Spleen (tissue), 7 donors: ENCODE measurements around the gene ADAMTSL3.

ENCODE experiments used
- POLR2A ChIP-seq, 3 donors: fragments of 450-650 bp; IDR thresholded peaks; one replicate each; pipeline ENCODE4 v1.5.1; 2017; ENCODE audit warnings: antibody characterized with exemption in 3 of 3, mild to moderate bottlenecking in 1 of 3
- TF ChIP-seq, protein P1 (sequence below), 11 experiments: fragments of 200-600 bp in 7 of 11; fragments of 450-650 bp in 4 of 11; sonication (generic) in 4 of 11; IDR thresholded peaks in 8 of 11; conservative IDR thresholded peaks in 3 of 11; 1 replicate in 7 of 11; 2 replicates in 4 of 11; pipeline versions ENCODE4 v1.4.0 to v1.8.0; 2016 to 2021; ENCODE audit warnings: antibody characterized with exemption in 11 of 11, inconsistent platforms in 4 of 11, mild to moderate bottlenecking in 1 of 11
- donor health status: DM: no; HTN: no; CAD: no; lungs with moderate emphysema.
- donor health status: DM: no; HTN: no; CAD: no.
- donor health status: DM: no; HTN: no; CAD: no.

DNA sequence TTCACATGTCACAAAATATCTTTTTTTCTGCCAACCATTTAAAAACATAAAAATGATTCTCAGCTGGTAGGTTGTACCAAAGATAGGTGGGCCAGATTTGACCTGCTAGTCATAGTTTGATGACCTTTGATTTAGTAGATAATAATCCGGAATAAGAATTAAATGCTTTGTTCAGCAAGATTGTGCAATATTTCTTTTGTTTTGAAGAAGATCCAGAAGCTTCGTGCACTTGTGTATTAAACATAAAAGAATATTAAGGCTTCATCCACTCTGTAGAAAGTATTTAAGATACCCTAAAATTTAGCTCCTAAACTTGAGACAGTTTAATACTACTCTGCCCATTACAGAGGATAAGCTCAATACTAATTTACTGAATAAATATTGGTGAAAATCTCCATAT lies 258.4 kb downstream of the ADAMTSL3 start:
- TF ChIP-seq, protein P1, sequence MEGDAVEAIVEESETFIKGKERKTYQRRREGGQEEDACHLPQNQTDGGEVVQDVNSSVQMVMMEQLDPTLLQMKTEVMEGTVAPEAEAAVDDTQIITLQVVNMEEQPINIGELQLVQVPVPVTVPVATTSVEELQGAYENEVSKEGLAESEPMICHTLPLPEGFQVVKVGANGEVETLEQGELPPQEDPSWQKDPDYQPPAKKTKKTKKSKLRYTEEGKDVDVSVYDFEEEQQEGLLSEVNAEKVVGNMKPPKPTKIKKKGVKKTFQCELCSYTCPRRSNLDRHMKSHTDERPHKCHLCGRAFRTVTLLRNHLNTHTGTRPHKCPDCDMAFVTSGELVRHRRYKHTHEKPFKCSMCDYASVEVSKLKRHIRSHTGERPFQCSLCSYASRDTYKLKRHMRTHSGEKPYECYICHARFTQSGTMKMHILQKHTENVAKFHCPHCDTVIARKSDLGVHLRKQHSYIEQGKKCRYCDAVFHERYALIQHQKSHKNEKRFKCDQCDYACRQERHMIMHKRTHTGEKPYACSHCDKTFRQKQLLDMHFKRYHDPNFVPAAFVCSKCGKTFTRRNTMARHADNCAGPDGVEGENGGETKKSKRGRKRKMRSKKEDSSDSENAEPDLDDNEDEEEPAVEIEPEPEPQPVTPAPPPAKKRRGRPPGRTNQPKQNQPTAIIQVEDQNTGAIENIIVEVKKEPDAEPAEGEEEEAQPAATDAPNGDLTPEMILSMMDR (IDR thresholded peaks at IDR 0.05 in 8 of 11, conservative IDR thresholded peaks at IDR 0.05 in 3 of 11), result no peak
- no peak for TF ChIP-seq POLR2A (IDR thresholded peaks at IDR 0.05)
